ENCODE data around the gene PZP. TPM values are rescaled to one million over a fixed set of nuclear protein-coding genes. Genes with fewer than 3 reads are reported as not detected.

Gene PZP
- total and polyA plus RNA-seq, 2 donors (not counting 1 experiment from before 2014, with no cell fraction given): not detected

- Histone ChIP-seq H3K4me2 (replicated peaks; ENCODE audit: low read depth, low read length, poor library complexity, severe bottlenecking) (no peak overlapping the region), H3K27me3 (replicated peaks in 1 of 4; ENCODE audit: control extremely low read depth in 1 of 4, control insufficient read depth in 3 of 4, insufficient read depth in 4 of 4, low read length in 3 of 4) (peaks cover 0 to 3% (median 0%) of the 10 kb centered on the region in 4 experiments), H2AFZ (ENCODE audit: insufficient read depth, low read depth, low read length, poor library complexity, severe bottlenecking) (no peak overlapping the region), H3K4me1 (ENCODE audit: control insufficient read depth in 2 of 2, insufficient read depth in 2 of 2, low read length in 2 of 2) (no peaks in the 10 kb centered on the region), H3K36me3 (replicated peaks in 1 of 2; ENCODE audit: control extremely low read depth in 1 of 2, control insufficient read depth in 1 of 2, extremely low read depth in 1 of 2, insufficient read depth in 2 of 2, low read length in 1 of 2) (no peaks in the 10 kb centered on the region), H3K9me3 (ENCODE audit: control extremely low read depth in 1 of 3, control insufficient read depth in 2 of 3, insufficient read depth in 1 of 3, low read length in 2 of 3) (peaks cover 0 to 3% (median 1%) of the 10 kb centered on the region in 3 donors), H3K4me3 (ENCODE audit: control extremely low read depth in 1 of 5, extremely low read depth in 1 of 5, insufficient read depth in 1 of 5, low read depth in 2 of 5, low read length in 4 of 5) (no peak overlapping the region), H3K79me2 (ENCODE audit: control insufficient read depth, insufficient read depth, low read length) (no peaks in the 10 kb centered on the region), H3K9ac (ENCODE audit: low read length) (no peak overlapping the region), H4K20me1 (ENCODE audit: control insufficient read depth, insufficient read depth, low read length, poor library complexity, severe bottlenecking) (no peaks in the 10 kb centered on the region), H3K27ac (ENCODE audit: low read length in 2 of 2) (no peak overlapping the region)
- DNase-seq (no peak), ATAC-seq (ENCODE audit: low read depth) (no peak)
- 73% methylated on average over 3 of the region's 3 CpGs for WGBS (ENCODE audit: insufficient coverage)
- ChIA-PET POLR2A (no interaction called here), CTCF (no interaction called here)
- TF ChIP-seq EZH2 (IDR thresholded peaks at IDR 0.05; ENCODE audit: borderline replicate concordance, insufficient read depth, low read depth, low read length, poor library complexity, severe bottlenecking): no peak
- no peak for TF ChIP-seq CTCF (IDR thresholded peaks at IDR 0.05)
- no peak overlapping the region for H3K27ac Mint-ChIP-seq
- intact Hi-C loops (cut with micrococcal nuclease): no loop called here
- peaks cover 27% of the 10 kb centered on the region for H3K27me3 Mint-ChIP-seq
- H3K9me3 Mint-ChIP-seq (ENCODE audit: insufficient read depth): peaks cover 6% of the 10 kb centered on the region
- no peak overlapping the region for H3K4me3 Mint-ChIP-seq
- H3K4me1 Mint-ChIP-seq: no peaks in the 10 kb centered on the region
Measured at GRCh38 chr12:9184276-9184675, 23.9 kb downstream of the PZP start.

GRCh38 chr12:9180810-9181209, 27.4 kb downstream of the PZP start:
- peaks cover 18% of the 10 kb centered on the region for H3K27me3 Mint-ChIP-seq
- H3K9me3 ChIP-seq (ENCODE audit: control extremely low read depth in 1 of 3, control insufficient read depth in 2 of 3, insufficient read depth in 1 of 3, low read length in 2 of 3): peaks cover 0 to 3% (median 1%) of the 10 kb centered on the region in 3 donors
- H3K27ac ChIP-seq (ENCODE audit: low read length in 2 of 2): no peak overlapping the region
- CTCF ChIA-PET: no interaction called here
- no peaks in the 10 kb centered on the region for H3K4me1 Mint-ChIP-seq
- no peak overlapping the region for H3K4me3 Mint-ChIP-seq
- ATAC-seq (ENCODE audit: low read depth) (no peak), DNase-seq (no peak)
- no peaks in the 10 kb centered on the region for H3K79me2 ChIP-seq (ENCODE audit: control insufficient read depth, insufficient read depth, low read length)
- WGBS (ENCODE audit: insufficient coverage): 86% methylated on average over 2 of the region's 4 CpGs
- H3K4me2 ChIP-seq (replicated peaks; ENCODE audit: low read depth, low read length, poor library complexity, severe bottlenecking): no peak overlapping the region
- H3K4me1 ChIP-seq (ENCODE audit: control insufficient read depth in 2 of 2, insufficient read depth in 2 of 2, low read length in 2 of 2): no peaks in the 10 kb centered on the region
- no peaks in the 10 kb centered on the region for H4K20me1 ChIP-seq (ENCODE audit: control insufficient read depth, insufficient read depth, low read length, poor library complexity, severe bottlenecking)
- no peak overlapping the region for H3K9ac ChIP-seq (ENCODE audit: low read length)
- no peaks in the 10 kb centered on the region for H3K9me3 Mint-ChIP-seq (ENCODE audit: insufficient read depth)
- H3K36me3 ChIP-seq (replicated peaks in 1 of 2; ENCODE audit: control extremely low read depth in 1 of 2, control insufficient read depth in 1 of 2, extremely low read depth in 1 of 2, insufficient read depth in 2 of 2, low read length in 1 of 2): no peaks in the 10 kb centered on the region
- TF ChIP-seq EZH2 (IDR thresholded peaks at IDR 0.05; ENCODE audit: borderline replicate concordance, insufficient read depth, low read depth, low read length, poor library complexity, severe bottlenecking) (no peak), CTCF (IDR thresholded peaks at IDR 0.05) (no peak)
- no peaks in the 10 kb centered on the region for H3K27me3 ChIP-seq (replicated peaks in 1 of 4; ENCODE audit: control extremely low read depth in 1 of 4, control insufficient read depth in 3 of 4, insufficient read depth in 4 of 4, low read length in 3 of 4)
- H2AFZ ChIP-seq (ENCODE audit: insufficient read depth, low read depth, low read length, poor library complexity, severe bottlenecking): no peak overlapping the region
- intact Hi-C loops (cut with micrococcal nuclease): no loop called here
- POLR2A ChIA-PET: no interaction called here
- no peak overlapping the region for H3K27ac Mint-ChIP-seq
- H3K4me3 ChIP-seq (ENCODE audit: control extremely low read depth in 1 of 5, extremely low read depth in 1 of 5, insufficient read depth in 1 of 5, low read depth in 2 of 5, low read length in 4 of 5): no peak overlapping the region

All from B cell (primary cell).